NCI-H146 treated with DMSO at 0.1 percent for 48 hours (cell line): Measurements from ENCODE around the gene SLC34A1.
"Not testable (repeated sequence)": the region's sequence is repeated elsewhere in the genome, so short reads cannot be mapped to it uniquely, and the experiment has no call there.

Experiments
- DNase-seq: peaks from one replicate; lab custom pipeline; 2025; ENCODE audit not compliant: unreplicated experiment; lab: John Stamatoyannopoulos, UW

SLC34A1 gene

DNA sequence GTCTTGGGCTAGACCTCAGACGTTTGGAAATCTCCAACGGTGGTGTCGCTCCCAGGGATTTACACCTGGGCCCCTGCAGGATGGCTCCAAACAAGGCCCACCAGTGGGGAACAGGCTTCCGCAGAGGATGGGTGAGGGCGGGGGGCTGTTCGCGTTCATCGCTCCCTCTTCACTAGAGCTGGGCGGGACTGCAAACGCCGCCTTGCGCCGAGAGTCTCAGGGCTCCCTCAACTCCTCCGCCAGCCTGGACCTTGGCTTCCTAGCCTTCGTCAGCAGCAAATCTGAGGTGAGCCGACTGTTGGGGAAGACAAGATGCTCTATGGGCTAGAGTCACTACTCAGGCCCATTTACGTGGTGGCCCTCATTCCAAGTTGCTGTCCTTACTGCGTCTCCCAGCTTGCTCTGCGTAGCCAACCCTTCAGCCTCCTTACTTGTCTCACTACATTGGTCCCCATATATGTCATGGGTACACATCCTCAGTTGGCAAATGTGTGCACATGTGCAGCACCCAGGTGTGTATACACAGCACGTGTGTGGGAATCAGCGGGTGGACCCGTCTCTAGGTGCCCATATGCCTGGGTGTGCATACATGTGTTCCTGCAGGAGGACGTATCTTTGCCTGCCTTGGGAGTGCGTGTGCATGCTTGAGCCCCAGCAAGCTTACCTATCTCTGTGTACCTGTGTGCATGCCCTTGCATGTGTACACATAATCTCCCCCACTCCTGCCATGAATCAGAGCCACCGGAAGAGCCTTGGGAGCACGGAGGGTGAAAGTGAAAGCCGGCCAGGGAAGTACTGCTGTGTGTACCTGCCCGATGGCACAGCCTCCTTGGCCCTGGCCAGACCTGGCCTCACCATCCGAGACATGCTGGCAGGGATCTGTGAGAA lies 16.0 kb upstream of the SLC34A1 start:
- DNase-seq = no peak

DNA sequence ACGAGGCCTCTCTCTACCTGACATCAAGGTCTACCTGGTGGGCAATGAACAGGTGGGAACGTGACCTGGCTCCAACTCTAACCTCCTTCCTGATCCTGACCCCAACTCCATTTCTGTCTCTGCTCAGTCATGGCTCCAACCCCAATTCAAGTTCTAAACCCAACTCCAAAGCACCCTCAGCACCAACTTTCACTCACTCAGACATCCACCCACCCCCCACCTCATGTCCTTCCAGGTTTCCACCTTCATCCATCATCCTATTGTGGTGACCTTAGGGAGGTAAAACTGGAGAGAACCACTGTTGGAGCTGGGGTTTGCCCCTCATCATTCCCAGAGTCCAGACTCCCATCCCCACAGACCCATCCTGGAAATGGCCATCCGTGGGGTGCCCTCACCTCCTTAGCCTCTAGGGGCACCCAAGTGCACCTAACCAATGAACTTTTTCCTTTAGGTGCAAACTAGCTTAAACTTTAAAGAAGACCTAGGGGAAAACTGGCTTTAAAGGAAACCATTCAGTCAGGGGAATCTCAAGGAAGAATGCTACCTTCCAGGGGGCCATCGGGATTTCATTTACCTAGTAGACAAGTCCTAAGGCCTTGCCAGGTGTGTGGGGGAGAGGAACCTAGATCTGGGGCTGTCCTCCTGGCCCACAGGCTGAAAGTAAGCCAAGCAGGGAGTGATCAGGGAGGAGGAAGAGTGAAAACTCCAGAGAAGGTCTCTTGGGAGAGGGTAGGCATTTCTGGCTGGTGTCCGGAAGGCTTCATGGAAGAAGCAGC lies 15.2 kb upstream of the SLC34A1 start:
- no peak for DNase-seq

DNA sequence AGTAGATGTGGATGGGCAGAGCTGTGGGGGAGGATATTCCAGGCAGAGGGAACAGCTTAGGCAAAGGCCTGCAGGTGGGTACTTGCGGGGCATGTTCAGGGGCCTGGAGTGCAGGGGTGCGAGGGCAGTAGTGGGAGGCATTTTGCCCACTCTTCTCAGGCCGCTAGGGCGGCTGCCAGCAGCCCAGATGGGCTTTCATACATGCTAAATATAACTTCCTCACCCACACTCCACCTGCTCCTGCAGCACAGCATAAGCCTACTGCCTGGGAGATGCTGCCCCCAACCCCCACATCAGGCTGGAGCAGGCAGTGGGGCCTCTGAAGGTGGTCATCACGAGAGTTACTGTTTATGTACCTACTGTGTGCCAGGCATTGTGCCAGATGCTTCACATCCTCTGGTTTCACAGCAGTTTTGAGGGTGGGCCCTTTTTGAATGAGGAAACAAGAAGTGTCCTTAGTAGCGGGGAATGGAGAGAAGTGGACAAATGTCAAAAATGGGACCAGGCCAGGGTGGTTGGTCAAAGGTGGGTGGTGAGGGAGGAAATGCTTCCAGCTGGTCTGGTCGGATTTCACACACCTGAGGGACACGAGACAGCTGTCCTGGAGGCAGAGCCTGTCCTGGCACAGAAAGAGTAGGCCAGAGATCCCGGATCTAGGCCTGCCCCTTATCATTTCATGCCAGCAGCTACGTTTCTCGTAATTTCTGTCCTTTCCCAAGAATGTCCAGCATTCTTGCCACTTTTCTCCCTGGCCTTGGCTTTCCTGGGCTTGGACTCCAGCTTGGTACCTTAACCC lies 14.4 kb upstream of the SLC34A1 start:
- no peak for DNase-seq

DNA sequence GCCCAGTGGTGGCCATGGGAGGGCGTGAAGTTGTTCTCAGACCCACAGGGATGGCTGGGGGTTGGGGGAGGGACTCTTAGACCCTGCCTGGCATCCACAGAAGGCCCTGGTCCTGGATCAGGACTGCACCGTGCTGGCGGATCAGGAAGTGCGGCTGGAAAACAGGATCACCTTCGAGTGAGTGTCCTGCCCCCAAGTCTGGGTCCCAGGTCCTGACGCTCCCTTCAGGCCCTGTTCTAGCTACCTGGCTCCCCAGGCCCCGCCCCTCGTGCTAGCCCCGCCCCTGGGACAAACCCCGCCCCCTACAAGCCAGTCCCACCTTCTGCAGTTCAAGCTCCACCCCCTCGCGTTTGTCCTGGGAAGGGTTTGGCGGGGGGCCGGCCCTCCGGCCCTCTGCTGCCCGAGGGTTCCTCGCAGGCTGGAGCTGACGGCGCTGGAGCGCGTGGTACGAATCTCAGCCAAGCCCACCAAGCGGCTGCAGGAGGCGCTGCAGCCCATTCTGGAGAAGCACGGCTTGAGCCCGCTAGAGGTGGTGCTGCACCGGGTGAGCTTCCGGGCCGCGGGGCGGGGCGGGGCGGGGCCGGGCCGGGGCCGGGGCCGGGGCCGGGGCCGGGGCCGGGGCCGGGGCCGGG lies 13.6 kb upstream of the SLC34A1 start:
- peak; percentile 64 for DNase-seq

DNA sequence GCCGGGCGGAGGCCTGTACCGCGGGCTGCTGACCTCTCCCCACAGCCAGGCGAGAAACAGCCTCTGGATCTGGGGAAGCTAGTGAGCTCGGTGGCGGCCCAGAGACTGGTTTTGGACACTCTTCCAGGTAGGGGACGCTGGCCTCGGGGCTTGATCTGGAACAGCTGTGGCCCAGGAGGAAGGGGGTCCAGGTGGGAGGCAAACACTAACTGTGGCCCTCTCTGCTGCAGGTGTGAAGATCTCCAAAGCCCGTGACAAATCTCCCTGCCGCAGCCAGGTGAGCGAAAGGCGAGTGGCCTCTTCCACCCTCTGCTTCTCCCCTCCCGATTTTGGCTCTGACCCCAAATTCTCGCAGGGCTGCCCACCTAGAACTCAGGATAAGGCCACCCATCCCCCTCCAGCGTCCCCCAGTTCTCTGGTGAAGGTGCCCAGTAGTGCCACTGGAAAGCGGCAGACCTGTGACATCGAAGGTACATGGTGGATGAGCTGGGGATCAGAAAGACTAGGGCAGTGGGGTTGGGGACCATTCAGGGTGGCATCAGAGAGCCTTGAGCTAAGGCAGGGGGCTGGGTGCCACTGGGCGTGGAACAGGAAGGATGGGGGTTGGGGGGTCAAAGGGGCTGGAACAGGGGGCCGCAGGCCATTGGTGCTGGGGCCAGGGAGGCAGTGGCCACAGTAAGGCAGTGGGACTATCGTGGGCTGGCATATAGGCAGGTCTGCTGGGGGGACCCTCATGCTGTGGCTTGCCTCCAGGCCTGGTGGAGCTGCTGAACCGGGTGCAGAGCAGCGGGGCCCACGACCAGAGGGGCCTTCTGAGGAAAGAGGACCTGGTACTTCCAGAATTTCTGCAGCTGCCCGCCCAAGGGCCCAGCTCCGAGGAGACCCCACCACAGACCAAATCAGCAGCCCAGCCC lies 12.9 kb upstream of the SLC34A1 start:
- DNase-seq = no peak

DNA sequence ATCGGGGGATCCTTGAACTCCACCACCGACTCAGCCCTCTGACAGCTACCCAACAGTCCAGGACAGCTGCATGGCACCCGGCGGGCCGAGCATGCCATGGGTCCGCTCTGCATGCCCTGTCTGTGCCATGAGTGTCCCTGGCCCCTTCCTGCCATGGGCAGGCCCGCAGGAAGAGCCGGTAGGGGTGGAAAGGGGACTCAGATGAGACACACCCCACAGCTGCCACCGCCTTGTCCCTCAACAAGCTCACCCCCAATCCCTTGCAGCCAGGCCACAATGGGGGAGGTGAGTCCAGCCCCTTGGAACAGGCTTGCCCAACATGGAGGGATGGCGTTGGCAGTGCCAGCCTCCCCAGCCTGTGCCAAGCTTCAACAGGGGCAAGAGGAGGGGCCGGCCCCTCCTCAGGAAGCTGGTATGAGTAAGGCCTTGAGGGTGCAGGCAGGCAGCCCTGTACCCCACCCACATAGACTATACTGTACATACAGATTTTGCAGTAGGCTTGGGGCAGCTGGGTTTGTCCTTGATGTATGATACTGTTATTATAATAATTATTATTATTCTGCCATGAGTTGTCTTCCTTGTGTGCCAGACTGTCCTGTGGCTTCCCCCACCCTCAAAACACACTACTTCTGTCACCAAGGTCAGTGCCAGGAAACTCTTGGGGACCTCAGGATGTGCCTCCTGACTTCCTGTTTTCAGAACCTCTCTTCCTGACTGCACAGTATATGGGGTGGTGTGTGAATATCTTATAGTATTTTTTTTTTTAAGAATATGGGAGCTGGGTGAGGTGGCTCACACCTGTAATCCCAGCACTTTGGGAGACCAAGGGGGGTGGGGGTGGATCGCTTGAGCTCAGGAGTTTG lies 12.0 kb upstream of the SLC34A1 start:
- DNase-seq = no peak

DNA sequence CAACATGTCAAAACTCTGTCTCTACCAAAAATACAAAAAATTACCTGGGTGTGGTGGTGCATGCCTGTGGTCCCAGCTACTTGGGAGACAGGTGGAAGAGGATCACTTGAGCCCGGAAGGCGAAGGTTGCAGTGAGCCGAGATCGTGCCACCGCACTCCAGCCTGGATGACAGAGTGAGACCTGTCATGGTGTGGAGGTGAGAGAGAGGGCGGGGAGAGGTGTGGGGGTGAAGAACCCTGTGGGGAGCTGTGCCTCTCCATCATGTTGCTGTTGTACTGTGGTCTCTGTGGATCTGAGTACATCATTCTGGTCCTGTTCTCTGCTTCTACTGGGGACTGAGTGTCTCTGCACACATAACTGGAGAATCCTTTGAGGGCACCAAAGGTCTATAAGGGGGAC lies 11.3 kb upstream of the SLC34A1 start:
- DNase-seq = no peak

DNA sequence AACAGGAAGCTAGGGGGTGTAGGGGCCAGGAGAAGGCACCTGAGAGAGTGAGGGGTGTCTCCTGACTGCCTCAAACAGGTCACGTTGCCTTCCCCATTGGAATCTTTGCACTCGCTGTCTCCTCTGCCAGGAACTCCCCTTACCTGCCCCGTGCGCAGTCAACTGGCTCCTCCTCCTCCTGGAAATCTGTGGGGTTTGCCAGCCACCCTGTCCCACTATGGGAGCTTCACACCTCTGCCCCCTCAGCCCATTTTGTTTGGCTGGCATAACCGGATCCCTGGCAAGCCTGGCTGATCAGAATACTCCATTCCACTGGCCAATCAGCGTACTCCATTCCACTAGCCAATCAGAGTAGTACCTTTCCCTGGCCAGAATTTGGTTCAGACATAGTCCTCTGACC lies 10.4 kb upstream of the SLC34A1 start:
- DNase-seq = no peak

DNA sequence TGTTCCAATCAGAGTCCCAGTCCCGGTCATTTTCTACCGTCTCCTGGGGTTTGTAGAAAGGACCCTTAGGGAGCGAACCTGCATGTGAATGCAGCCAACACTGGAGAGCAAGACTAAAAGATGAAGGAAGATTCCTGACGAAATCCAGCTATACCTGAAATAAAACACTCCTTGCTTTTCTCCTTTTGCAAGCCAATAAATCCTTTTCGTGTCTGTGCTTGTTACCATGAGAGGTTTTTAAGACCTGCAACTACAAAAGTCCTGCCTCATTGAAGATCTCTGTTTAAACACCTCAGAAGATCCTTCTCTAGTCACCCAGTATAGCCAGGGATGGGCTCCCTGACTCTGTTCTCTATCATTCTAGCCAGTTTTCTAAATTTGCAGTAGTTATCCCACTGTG lies 10.0 kb upstream of the SLC34A1 start:
- DNase-seq = no peak

DNA sequence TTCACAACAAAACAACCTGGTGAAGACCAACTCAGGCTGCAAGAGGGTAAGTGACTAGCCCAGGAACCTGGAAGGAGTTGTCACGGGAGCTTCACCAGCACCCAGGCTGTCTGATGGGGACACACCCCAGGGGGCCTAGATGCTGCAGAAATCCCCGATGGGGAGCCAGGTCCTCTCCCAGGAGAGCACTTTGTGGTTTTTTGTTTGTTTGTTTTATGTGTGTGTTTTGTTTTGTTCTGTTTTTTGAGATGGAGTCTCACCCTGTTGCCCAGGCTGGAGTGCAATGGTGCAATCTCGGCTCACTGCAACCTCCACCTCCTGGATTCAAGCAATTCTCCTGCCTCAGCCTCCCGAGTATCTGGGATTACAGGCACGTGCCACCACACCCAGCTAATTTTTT lies 8.7 kb upstream of the SLC34A1 start:
- not testable (repeated sequence) for DNase-seq

DNA sequence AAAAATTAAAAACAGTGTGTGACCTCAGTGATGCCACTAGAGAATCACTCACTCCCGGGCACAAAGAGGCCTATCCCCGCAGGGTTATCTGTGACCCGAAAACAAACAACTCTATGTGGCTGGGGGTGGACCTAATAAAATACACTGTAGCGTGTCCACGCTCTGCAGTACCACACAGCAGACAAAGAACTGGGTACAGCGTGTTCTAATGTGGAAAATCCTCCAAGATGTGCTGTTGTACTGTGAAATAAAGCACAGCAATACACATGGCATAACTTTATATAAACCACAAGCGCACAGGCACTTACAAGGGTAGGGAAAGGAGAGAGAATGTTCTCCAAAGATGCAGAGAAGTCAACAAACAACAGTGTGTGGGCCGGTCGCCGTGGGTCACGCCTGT lies 8.1 kb upstream of the SLC34A1 start:
- no peak for DNase-seq

DNA sequence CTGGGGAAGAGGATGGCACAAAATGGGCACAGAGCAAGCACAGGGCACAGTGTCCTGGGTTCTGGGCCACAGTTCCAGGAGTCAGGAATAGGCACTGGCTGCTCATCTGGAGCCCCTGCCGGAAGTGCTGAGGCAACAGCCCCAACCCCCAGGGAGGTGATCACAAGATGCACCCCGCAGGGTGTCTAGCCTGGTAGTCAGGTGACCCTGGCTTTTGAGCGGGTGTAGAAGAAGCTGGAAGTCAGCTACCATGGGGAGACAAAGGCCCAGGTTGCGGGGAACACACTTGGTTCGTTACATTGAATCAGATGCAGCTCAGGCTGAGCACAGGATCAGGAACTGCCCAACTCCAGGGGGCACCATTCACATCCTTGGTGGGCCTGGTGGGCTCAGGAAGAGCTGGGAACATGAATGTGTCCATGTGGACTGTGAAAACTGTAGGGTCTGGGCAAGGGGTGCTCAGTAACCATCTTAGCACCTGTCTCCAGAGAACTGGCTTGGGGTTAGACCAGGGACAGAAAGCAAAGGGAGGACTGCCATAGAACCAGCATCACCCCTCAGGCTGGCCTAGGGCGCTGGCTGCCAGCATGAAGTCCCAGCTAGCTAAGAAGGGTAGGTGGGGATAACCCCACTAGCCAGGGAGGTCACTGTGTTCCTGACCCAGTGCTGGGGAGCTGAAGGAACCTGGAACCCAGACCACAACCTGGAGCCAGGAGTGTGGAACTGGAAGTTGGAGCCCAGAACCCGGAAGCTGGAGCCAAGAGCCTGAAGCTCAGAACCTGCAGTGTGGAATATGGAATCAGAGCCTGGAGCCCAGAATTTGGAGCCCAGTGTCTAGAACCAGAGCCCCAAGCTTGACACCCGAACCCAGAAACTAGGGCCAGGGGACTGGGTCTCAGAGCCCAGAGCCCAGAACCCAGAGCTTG lies 6.1 kb upstream of the SLC34A1 start:
- no peak for DNase-seq

DNA sequence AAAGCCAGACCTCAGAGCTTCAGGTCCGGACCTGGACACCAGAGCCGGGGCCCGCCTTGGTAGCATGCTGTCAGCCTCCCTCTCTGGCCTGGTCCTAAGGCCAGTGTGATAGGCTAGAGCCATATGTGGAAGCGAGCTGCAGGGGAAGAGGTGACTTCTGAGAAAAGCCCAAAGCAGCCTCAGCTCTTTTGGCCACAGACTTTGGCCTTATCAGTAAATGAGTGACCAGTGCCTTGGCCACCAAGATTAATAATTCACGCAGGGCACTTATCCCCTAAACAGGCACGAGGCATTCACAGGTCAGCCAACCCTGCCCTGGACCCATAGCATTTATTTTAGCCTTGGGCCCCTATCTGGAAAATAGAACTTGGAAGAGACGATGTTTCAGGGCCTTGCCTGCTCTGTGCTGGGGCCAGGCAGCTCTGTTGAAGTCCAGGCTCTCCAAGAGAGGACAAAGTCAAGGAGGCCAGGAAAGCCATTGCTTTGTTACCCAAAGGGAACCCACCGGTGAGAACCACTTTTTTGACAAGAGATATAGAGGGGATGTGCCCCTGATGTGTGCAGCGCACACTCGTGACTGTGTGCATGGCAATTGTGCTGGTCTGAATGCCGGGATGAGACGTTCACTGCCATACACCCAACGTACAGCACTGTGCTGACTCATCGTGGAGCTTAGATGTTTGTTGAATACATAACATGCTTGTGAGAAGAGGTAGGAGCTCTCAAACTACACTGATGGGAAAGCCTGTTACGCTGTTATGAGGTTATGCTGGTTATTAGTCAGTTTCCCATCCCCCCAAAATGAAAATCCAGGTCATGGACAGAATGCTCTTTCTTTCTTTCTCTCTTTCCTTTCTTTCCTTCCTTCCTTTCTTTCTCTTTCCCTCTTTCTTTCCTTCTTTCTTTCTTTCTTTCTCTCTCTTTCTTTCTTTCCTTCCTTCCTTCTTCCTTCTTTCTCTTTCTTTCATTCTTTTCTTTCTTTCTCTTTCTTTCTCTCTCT lies 5.0 kb upstream of the SLC34A1 start:
- DNase-seq = no peak

DNA sequence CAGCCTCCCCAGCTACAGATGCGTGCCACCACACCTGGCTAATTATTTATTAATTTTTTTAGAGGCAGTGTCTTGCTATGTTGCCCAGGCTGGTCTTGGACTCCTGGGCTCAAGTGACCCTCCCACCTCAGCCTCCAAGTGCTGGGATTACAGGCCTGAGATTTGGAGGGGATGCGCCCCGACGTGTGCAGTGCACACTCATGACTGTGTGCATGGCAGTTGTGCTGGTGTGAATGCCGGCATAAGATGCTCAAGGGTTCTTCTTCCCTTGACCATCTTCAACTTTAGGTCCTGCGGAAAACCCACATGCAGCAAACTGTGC lies 3.5 kb upstream of the SLC34A1 start:
- DNase-seq = no peak

DNA sequence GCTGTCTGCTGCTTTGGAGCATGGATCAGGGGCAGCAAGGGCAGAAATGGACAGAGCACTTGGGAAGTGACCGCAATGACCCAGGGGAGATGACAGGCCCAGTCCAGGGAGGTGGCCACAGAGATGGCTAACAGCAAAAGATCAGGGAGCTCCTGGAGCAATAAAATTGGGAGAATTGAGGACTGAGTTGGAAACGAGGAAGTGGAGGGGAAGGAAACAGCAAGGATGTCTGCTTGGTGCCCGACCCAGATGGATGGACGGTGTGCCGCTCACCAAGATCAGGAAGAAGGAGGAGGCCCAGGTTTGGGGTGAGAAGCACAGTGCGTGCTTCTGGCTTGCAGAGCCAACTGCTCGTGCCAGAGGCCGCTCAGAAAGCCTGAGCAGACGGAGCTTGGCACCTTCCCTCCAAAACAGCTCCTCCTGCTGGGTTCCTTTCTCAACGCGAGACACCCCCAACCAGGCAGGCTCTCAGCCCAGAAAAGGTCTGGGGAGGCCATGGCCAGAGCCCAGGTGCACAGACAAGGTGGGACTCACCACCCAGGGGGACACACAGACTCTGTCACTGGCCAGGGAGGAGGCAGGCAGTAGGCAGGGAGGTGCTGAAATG lies 1.7 kb upstream of the SLC34A1 start:
- no peak for DNase-seq

DNA sequence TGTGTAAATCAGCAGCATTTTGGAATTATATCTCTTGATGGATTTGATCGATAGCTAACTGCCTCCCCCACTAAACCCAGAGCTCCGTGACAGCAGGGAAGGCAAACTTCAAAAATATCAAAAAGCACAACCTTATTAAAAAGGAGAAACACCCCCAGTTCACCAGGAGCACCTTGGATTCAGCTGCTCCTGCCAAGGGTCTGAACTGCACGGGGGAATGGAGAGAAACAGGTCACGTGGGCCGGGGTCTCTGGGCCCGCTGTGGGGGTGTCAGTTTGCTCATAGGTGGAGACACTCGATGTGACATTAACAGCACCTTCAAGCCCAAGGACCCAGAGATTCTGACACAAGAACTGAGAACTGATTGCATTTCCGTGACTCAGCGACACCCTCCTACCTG lies 1.1 kb upstream of the SLC34A1 start:
- DNase-seq = no peak

DNA sequence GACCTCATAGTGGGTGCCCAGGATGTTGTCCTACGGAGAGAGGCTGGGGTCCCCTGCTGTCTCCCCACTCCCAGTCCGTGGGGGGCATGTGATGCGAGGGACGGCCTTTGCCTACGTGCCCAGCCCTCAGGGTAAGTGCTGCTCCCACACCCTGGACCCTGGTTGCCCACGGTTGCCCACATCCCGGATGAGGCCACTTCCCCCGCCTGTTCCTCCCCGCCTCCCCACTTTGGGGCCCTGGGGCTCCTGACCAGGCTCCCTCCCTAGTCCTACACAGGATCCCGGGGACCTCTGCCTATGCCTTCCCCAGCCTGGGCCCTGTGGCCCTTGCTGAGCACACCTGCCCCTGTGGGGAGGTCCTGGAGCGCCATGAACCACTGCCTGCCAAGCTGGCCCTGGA lies 1.5 kb downstream of the SLC34A1 start:
- DNase-seq = no peak
